ENCODE measurements around the gene CYTL1.

Gene CYTL1

GRCh38 chr4:5037553-5038551, 18.6 kb upstream of the CYTL1 start:
- Histone ChIP-seq H3K36me3 (replicated peaks; ENCODE audit: low read depth, low read length) (no peaks in the 10 kb centered on the region), H3K4me3 (ENCODE audit: low read length) (no peak overlapping the region), H3K79me2 (ENCODE audit: low read length) (no peaks in the 10 kb centered on the region), H4K20me1 (ENCODE audit: insufficient read depth, low read length) (no peaks in the 10 kb centered on the region), H3K9me3 (ENCODE audit: insufficient read depth, low read length) (no peaks in the 10 kb centered on the region), H3K27ac (ENCODE audit: low read length) (no peak overlapping the region), H3K9ac (ENCODE audit: low read length) (no peak overlapping the region), H3K4me2 (ENCODE audit: low read length) (no peak overlapping the region), H3K27me3 (ENCODE audit: low read depth, low read length) (no peaks in the 10 kb centered on the region; the same call in none of the 2 replicates), H2AFZ (ENCODE audit: low read depth, low read length) (no peak overlapping the region), H3K4me1 (ENCODE audit: low read length) (no peaks in the 10 kb centered on the region)
- no peak for TF ChIP-seq EZH2phosphoT487 (IDR thresholded peaks at IDR 0.05; ENCODE audit: low read depth)
- TF ChIP-seq, protein P1, sequence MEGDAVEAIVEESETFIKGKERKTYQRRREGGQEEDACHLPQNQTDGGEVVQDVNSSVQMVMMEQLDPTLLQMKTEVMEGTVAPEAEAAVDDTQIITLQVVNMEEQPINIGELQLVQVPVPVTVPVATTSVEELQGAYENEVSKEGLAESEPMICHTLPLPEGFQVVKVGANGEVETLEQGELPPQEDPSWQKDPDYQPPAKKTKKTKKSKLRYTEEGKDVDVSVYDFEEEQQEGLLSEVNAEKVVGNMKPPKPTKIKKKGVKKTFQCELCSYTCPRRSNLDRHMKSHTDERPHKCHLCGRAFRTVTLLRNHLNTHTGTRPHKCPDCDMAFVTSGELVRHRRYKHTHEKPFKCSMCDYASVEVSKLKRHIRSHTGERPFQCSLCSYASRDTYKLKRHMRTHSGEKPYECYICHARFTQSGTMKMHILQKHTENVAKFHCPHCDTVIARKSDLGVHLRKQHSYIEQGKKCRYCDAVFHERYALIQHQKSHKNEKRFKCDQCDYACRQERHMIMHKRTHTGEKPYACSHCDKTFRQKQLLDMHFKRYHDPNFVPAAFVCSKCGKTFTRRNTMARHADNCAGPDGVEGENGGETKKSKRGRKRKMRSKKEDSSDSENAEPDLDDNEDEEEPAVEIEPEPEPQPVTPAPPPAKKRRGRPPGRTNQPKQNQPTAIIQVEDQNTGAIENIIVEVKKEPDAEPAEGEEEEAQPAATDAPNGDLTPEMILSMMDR (IDR thresholded peaks at IDR 0.05; ENCODE audit: low read depth, low read length), result no peak

- Histone ChIP-seq H3K9ac (ENCODE audit: low read length) (no peak overlapping the region), H4K20me1 (ENCODE audit: insufficient read depth, low read length) (no peaks in the 10 kb centered on the region), H3K4me2 (ENCODE audit: low read length) (no peak overlapping the region), H3K9me3 (ENCODE audit: insufficient read depth, low read length) (no peaks in the 10 kb centered on the region), H3K27me3 (ENCODE audit: low read depth, low read length) (no peaks in the 10 kb centered on the region; the same call in none of the 2 replicates), H3K4me3 (ENCODE audit: low read length) (no peak overlapping the region), H3K27ac (ENCODE audit: low read length) (no peak overlapping the region), H3K36me3 (replicated peaks; ENCODE audit: low read depth, low read length) (no peaks in the 10 kb centered on the region), H2AFZ (ENCODE audit: low read depth, low read length) (no peak overlapping the region), H3K4me1 (ENCODE audit: low read length) (no peaks in the 10 kb centered on the region), H3K79me2 (ENCODE audit: low read length) (no peaks in the 10 kb centered on the region)
- no peak for TF ChIP-seq EZH2phosphoT487 (IDR thresholded peaks at IDR 0.05; ENCODE audit: low read depth)
- TF ChIP-seq, protein P1 (IDR thresholded peaks at IDR 0.05; ENCODE audit: low read depth, low read length), result no peak
These were observed 17.0 kb upstream of the CYTL1 start for GRCh38 chr4:5036239-5036638.

GRCh38 chr4:5034206-5034605, 14.9 kb upstream of the CYTL1 start:
- no peaks in the 10 kb centered on the region for H4K20me1 ChIP-seq (ENCODE audit: insufficient read depth, low read length)
- H3K9me3 ChIP-seq (ENCODE audit: insufficient read depth, low read length), result no peaks in the 10 kb centered on the region
- no peak overlapping the region for H3K4me2 ChIP-seq (ENCODE audit: low read length)
- no peak overlapping the region for H2AFZ ChIP-seq (ENCODE audit: low read depth, low read length)
- H3K9ac ChIP-seq (ENCODE audit: low read length), result no peak overlapping the region
- no peak overlapping the region for H3K27ac ChIP-seq (ENCODE audit: low read length)
- TF ChIP-seq EZH2phosphoT487 (IDR thresholded peaks at IDR 0.05; ENCODE audit: low read depth), result no peak
- TF ChIP-seq, protein P1 (IDR thresholded peaks at IDR 0.05; ENCODE audit: low read depth, low read length), result no peak
- H3K4me3 ChIP-seq (ENCODE audit: low read length), result no peak overlapping the region
- H3K27me3 ChIP-seq (ENCODE audit: low read depth, low read length), result no peaks in the 10 kb centered on the region; the same call in none of the 2 replicates
- no peaks in the 10 kb centered on the region for H3K79me2 ChIP-seq (ENCODE audit: low read length)
- no peaks in the 10 kb centered on the region for H3K36me3 ChIP-seq (replicated peaks; ENCODE audit: low read depth, low read length)
- no peaks in the 10 kb centered on the region for H3K4me1 ChIP-seq (ENCODE audit: low read length)

GRCh38 chr4:5033281-5033841, 14.1 kb upstream of the CYTL1 start:
- Histone ChIP-seq H4K20me1 (ENCODE audit: insufficient read depth, low read length) (no peaks in the 10 kb centered on the region), H3K4me3 (ENCODE audit: low read length) (no peak overlapping the region), H3K36me3 (replicated peaks; ENCODE audit: low read depth, low read length) (no peaks in the 10 kb centered on the region), H3K9me3 (ENCODE audit: insufficient read depth, low read length) (no peaks in the 10 kb centered on the region), H3K79me2 (ENCODE audit: low read length) (no peaks in the 10 kb centered on the region), H2AFZ (ENCODE audit: low read depth, low read length) (no peak overlapping the region), H3K4me1 (ENCODE audit: low read length) (no peaks in the 10 kb centered on the region), H3K27ac (ENCODE audit: low read length) (no peak overlapping the region), H3K4me2 (ENCODE audit: low read length) (no peak overlapping the region), H3K9ac (ENCODE audit: low read length) (no peak overlapping the region), H3K27me3 (ENCODE audit: low read depth, low read length) (no peaks in the 10 kb centered on the region; the same call in none of the 2 replicates)
- no peak for TF ChIP-seq EZH2phosphoT487 (IDR thresholded peaks at IDR 0.05; ENCODE audit: low read depth)
- TF ChIP-seq, protein P1 (IDR thresholded peaks at IDR 0.05; ENCODE audit: low read depth, low read length), result no peak

All from OCI-LY3 (cell line).